GOT3 (cell line): ENCODE results near the gene NSMF.

Source experiments
- DNase-seq: peaks from one replicate; lab custom pipeline; 2025; ENCODE audit warnings: mixed read lengths; lab: John Stamatoyannopoulos, UW

The NSMF gene

DNA sequence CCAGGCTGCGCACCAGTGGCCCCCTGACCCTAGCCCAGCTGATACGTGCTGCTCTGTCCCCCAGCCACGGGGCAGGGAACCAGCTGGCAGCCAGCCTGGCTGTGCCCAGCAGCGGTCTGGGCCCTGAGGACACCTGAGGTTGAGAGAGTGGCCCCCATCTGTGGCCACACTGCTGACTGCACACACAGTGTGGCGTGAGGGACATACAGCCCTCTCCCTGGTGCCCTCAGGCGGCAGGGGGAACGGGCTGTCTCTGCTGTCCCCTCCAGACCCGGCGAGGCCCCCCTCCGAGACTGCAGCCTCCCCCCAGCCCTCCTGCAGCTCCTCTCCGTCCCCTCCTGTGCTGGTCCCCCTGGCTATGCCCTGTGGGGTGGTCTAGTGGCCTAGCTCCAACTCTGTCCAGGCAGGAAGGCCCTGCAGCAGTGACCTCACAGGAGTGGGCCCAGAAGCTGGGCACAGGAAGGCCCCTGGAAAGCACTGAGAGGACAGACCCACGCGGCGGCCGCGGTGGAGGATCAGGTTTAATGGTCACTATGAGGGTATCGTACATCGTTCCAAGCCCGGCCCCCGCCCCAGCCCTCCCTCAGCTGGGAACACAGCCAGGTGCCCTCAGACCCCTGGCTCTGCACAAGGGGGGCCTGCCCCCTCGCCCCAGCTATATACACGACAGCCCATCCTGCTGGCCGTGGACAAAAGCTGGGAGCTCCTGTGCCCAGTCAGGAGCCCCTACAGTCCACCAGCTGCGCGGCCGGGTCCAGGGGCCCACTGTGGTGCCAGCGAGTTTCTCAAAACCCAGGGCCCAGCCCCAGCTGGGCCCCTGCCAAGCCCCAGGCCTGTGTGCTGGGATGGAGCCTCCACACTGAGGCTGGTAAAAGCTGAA is 11.2 kb downstream of the NSMF start:
- no peak for DNase-seq

- DNase-seq = no peak
Measured at GRCh38 chr9:137446851-137447471, 12.2 kb downstream of the NSMF start.

- no peak for DNase-seq
Measured at GRCh38 chr9:137445930-137446431, 13.2 kb downstream of the NSMF start.

GRCh38 chr9:137445275-137445807 is 13.8 kb downstream of the NSMF start:
- DNase-seq = peak; percentile 18

- DNase-seq = no peak
Measured at GRCh38 chr9:137444106-137444790, 14.9 kb downstream of the NSMF start.

- DNase-seq = no peak
Measured at GRCh38 chr9:137441935-137442321, 17.2 kb downstream of the NSMF start.

- DNase-seq = no peak
Measured at GRCh38 chr9:137441289-137441934, 17.7 kb downstream of the NSMF start, which contains the start of gene ENTPD8. Gene ENTPD8, minus strand, starts transcription at chr9:137441357. Its CDS starts 3,072 bp downstream, at chr9:137438285.

GRCh38 chr9:137439158-137439714 is 19.9 kb downstream of the NSMF start:
- DNase-seq = no peak

GRCh38 chr9:137438591-137439157 is 20.5 kb downstream of the NSMF start:
- no peak for DNase-seq

DNA sequence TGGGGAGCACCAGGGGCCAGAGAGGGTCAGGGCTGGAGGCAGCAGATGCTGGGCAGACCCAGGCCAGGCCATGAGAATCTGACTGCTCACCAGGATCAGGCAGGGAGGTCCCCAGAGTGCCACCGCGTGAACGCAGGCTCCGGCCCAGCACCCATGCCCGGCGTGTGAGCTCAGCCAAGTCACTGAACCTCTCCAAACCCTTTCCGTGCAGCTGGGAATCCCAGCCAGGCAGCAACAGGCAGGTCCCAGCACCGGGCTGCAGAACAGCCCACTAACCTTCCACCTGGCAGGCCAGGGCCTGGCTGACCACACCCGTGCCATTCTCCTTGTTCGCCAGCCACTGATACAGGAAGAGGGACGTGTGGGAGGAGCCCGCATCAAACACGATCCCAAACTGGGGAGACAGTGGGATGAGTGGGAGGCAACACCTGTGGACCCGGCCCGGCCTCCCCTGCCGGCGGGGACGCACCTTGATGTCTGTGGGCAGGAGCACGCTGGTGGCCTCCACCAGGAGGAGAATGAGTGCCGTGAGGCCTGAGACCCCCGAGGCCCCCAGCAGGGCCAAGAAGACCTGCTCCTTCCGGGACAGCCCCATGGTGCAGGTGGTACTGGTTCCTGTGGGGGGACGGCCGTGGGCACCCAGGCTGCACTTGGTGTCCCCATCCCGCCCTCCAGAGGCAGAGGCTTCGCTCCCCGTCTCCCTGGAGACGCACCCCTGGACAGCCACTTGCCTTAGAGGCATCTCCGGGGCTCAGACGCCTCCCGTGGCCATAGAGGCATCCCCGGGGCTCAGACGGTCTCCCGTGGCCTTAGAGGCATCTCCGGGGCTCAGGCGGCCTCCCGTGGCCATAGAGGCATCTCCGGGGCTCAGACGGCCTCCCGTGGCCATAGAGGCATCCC is 21.2 kb downstream of the NSMF start:
- no peak for DNase-seq

- no peak for DNase-seq
Measured at GRCh38 chr9:137436761-137437600, 22.2 kb downstream of the NSMF start.

DNA sequence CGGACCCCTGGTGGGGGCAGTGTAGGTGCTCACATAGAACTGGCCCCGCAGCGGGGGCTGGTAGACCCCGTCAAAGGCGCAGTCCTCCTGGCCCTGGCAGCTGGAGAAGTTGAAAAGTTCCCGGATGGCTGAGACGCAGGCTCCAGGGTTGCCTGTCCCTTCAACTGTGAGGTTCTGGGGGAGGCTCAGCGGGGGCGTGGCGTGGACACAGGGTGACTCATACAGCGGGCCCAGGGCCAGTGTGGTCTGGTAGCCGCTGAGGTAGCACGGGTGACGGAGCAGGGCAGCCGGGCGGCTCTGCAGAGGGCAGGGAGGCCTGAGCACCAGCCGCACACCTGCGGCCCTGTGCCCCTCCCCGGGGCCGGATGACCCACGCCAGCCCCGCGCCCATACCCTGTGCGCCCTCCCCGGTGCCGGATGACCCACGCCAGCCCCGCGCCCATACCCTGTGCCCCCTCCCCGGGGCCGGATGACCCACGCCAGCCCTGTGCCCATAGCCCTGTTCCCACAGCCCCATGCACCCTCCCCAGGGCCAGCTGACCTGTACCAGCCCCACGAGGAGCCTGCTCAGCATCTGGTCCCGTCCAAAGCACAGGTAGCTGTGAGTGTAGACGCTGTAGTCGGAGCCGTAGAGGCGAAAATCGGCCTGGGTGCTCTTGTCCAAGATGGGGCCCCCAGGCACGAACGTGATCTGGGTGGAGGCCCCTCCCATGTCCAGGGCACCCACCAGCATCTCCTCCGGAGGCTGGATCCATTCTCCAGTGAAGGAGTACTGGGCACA is 23.0 kb downstream of the NSMF start:
- DNase-seq = peak; percentile 7

GRCh38 chr9:137435381-137435891 is 23.7 kb downstream of the NSMF start:
- DNase-seq = no peak

DNA sequence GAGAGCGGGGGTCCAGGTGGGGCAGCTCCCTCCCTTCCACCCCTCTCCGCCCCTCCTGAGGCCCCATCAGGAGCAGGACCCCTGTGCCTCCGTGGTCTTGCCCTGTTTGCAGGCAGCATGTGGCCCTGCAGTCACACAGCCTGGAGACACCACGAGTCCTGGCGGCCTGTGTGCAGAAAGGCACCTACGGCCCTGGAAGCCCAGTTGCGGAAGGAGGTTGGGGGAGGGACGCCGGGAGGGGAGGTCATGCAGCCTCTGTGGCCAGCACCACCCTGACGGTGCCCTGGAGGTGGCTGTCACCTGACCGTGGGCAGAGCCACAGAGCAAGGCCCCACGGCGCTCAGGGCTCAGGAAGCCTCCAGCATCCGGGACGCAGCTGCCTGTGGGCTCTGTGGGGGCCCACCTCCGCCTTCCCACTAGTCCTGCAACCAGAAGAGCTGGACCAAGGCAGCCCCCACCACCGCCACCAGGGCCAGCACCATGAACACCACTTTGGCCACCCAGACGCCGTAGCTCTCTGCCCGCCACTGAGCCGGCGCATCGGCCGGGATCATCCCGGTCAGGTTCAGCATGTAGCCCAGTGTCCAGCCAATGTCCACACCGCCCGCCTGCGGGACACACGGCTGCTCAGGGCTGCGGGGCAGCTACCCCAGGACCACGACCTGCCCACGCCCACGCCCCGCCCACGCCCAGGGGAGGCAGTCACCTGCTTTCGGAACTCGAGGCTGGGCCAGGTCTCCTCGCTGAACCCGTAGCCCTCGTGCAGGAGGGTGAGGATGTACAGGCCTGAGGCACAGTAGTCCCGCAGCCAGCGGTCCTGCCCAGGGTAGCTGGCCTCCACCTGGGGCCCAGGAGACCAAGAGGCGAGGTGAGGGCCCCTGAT is 24.4 kb downstream of the NSMF start:
- DNase-seq = no peak

GRCh38 chr9:137433916-137434431 is 25.2 kb downstream of the NSMF start:
- DNase-seq = no peak

- no peak for DNase-seq
Measured at GRCh38 chr9:137433349-137433915, 25.7 kb downstream of the NSMF start.
